Cerebellar cortex (tissue), 1 donor: Measurements from ENCODE around the gene ELOA.
A peak's percentile ranks its signal among the peaks of the same experiment; 100 is the strongest.
"Not testable (repeated sequence)": the region's sequence is repeated elsewhere in the genome, so short reads cannot be mapped to it uniquely, and the experiment has no call there.

Experiments
- DNase-seq: peaks from one replicate; pipeline ENCODE4 v3.0.0-alpha.2; 2015; ENCODE audit warnings: low spot score

Gene ELOA

DNA sequence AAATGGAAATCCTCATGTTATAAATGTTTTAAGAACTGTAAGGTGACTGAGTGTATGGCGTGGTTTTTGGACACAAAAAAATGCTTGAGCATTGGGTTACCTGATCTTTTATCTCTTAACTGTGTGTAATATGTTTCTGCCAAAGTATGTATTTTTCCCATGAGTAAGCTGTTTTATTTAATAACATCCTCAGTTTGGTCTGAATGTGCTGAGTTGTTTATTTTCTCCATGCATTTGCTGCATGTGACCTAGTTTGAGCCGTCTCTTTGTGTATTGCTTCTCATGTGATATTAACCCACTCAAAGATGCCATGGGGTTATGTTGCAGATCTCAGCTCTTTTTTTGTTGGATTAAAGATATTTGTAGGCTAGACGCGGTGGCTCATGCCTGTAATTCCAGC, 41.6 kb downstream of the ELOA start:
- DNase-seq = no peak

DNA sequence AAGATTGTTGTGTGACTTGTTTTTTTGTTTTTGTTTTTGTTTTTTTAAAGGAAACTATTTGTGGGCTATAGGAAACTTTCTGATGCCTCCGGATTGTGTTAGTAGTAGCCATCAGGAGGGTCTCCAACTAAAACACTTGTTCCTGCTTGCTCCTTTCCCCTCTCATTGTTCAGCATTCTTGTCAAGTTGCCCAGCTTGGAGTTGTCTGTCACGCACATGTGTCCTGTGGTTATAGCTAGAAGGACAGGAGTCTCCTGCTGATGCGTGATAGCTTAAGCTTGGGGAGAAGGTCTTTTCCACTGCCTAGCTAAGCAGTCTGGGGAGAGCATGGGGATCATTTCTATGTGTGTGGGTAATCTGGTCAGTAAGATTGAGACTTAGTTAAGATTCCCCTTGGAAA, 44.4 kb downstream of the ELOA start:
- DNase-seq = no peak

DNA sequence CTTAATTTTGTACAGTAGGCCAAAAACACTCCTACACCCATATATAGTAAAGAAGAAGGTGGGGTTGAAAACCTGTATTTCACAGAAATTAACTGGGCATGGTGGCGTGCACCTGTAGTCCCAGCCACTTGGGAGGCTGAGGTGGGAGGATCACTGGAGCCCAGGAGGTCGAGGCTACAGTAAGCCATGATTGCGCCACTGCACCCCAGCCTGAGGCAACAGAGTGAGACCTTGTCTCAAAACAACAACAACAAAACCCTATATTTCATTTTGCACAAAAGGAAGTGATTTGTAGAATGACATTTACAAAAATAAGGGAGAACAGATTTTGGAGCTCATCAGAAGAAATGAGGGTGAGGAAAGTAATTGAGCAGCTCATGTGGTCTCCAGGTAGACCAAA, 45.4 kb downstream of the ELOA start:
- DNase-seq = no peak

- peak; percentile 94 for DNase-seq
These were observed 47.6 kb downstream of the ELOA start, which contains the start of gene LYPLA2 for GRCh38 chr1:23790696-23791515. LYPLA2 (plus strand) TSS chr1:23791145; CDS start chr1:23792683, 1,538 bp downstream.

- DNase-seq = peak; percentile 36
These were observed 48.3 kb downstream of the ELOA start for GRCh38 chr1:23791516-23792047.

DNA sequence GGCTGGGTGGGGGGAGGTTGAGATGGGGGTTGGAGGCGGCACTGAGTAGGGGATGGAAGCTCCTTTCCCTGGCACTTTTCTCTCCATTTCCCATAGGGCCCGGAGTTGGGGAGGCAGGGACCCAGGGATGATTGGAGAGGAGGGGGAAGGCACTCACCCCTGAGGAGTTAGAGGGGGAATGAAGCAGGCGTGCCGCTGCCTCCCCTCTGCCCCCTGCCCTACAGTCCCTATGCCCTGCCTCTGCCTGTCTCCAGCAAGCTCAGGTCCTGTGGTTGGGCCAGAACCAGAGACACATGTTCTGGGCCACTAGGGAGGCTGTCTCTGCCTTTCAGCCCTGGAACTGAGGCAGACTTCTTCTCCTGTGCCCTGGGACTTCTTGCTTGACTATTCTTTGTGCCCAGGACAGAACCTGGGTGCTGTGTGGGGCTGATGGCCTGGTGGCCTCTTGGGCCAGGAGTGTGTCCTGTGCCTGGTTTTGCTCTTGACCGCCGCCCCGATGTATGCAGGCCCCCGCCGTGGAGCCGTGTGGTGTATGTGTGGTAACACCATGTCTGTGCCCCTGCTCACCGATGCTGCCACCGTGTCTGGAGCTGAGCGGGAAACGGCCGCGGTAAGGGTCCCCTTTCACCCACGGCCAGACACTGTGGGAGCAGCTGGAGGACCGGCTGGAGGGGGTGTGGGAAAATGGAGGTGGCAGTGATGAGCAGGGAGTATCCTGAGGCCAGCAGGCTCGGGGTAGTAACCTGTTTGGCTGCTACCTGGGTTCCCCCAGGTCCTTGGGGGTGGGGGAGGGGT, 49.1 kb downstream of the ELOA start:
- no peak for DNase-seq

GRCh38 chr1:23793018-23793781, 49.9 kb downstream of the ELOA start:
- DNase-seq = peak; percentile 46

- DNase-seq = no peak
These were observed 50.8 kb downstream of the ELOA start for GRCh38 chr1:23793861-23794731.

DNA sequence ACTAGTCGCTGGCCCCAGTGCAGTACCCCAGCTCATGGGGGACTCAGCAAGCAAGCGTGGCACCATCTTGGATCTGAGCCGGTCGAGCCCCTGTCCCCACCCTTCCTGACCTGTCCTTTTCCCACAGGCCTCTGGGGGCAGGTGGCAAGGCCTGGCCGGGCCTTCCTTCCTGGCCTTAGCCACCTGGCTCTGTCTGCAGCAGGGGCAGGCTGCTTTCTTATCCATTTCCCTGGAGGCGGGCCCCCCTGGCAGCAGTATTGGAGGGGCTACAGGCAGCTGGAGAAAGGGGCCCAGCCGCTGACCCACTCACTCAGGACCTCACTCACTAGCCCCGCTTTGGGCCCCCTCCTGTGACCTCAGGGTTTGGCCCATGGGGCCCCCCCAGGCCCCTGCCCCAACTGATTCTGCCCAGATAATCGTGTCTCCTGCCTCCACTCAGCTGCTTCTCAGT, 51.5 kb downstream of the ELOA start:
- DNase-seq = not testable (repeated sequence)

DNA sequence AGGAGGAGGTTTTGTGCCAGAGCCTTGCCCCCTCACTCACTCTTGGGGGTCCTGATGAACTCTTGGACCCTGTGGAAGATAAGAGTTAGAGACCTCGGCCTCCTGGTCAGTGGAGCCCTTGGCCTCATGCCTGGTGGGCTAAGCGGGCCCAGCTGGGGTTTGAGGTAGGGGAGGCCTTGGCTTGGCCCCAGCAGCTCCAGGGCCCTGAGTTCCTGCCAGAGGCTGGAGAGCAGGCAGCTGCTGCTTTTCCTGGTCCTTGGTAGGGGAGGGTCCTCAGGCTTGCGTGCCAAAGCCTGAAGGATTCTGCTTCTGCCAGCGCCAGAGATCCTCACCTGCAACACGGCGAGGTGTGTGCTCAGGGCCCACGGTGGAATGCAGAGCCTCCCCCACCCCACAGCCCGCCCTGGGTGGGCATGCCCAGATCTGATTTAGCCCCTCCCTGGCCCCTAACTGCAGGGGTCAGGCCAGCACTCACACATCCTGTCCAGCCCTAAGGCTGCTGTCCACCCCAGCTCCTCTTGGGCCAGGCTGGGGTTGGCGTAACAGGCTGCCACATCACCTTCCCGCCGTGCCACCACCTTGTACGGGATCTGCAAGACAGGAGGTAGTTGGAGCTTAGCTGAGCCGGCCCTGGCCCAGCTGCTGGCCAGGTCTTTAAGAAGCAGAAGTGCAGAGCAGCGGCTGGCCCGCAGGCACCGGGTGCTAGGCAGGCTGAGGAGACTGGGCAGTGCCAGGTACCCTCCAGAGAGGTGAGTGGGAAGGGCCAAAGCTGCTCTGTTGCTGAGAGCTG, 52.6 kb downstream of the ELOA start:
- no peak for DNase-seq

- DNase-seq = peak; percentile 35
These were observed 53.4 kb downstream of the ELOA start for GRCh38 chr1:23796466-23797271.

DNA sequence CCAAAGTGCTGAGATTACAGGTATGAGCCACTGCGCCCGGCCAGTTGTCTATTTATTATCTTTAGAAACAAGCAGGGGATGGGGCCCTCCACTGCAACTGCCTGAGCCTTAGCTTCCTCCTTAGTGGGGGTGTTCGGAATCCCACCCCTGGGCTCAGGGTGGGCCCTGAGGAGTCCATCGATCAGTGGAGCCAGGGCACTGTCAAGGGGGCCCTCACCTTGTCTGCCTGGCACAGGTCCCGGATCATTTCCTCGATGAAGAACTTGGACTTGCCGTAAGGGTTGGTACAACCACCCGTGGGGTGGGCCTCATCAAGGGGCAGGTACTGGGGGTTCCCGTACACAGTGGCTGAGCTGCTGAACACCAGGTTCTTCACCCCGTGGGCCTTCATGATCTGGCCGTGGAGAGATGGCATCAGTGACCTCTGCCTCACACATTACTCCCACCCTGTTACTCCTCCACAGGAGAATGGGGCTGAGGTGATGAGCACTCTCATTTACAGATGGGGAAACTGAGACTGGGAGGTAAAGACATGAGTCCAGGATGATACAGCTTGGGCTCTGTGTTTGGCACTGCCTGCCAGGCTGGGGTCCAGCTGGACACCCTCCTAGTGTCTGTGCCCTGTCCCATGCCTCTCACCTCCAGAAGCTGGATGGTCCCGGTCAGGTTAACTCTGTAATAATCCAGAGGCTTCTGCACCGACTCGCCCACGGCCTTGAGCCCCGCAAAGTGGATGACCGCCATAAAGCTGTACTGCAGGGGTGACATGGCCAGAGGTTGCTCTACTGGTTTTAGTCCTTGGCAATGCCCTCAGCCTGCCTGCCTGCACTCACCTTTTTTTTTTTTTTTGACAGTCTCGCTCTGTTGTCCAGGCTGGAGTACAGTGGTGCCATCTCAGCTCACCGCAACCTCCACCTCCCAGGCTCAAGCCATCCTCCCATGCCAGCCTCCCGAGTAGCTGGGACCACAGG, 54.5 kb downstream of the ELOA start:
- DNase-seq = no peak

DNA sequence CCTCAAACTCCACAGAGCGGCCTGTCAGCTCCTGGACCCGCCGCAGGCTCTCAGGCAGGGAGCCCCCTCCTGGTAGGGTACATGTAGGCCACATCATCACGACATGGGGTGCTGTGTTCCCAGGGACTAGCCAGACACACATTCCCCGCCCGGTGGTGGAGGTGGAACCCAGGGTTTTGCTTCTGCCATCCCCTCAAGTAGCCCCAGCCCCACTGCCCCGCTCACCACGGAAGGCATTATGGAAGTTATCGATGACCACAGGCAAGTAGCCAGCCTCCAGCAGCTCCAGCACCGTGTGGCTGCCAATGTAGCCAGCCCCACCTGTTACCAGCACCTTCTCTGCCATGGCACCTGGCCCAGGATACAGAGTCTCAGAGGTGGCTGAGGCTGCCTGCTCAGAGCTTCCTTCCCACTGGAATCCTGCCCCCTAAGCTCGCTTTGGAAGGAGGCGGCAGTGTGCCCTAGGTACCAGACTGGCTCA, 55.4 kb downstream of the ELOA start:
- DNase-seq = no peak

DNA sequence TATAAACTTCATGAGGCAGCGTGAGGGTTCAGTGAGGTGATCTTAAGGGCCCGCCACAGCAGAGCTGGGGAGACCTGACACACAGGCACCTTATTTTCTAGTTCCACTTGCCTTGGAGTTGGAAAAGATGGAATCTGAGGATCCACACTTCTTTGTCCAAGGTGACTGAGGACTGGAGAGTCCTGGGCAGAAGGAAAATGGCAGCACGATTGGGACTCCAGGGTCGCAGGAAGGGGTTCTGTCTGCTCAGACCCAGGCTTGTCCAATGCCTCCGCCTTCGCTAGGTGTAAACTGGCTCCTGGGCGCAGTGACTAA, 55.9 kb downstream of the ELOA start:
- no peak for DNase-seq

GRCh38 chr1:23799570-23800399, 56.5 kb downstream of the ELOA start:
- DNase-seq = no peak

- DNase-seq = peak; percentile 95
These were observed 57.4 kb downstream of the ELOA start, which contains the start of gene GALE for GRCh38 chr1:23800400-23801337. GALE (minus strand) TSS chr1:23800754; CDS start chr1:23799007, 1,747 bp downstream.
